Hepatocyte (in vitro differentiated cells): Measurements from ENCODE around the gene MAPK8IP1. TPM values are rescaled to one million over a fixed set of nuclear protein-coding genes. Genes with fewer than 3 reads are reported as not detected.

Experiments used
- DNase-seq: peaks from one replicate; pipeline ENCODE4 v3.0.0-alpha.2; 2016; ENCODE audit warnings: low spot score
- H2AFZ ChIP-seq: fragments of 200-600 bp; sonication (generic); 2 replicates; pipeline ENCODE4 v1.6.0; 2016; ENCODE audit warnings: antibody characterized with exemption, mild to moderate bottlenecking
- H3K27ac ChIP-seq: fragments of 200-600 bp; sonication (generic); 2 replicates; pipeline ENCODE4 v1.5.1; 2016; ENCODE audit warnings: mild to moderate bottlenecking
- H3K27me3 ChIP-seq: fragments of 200-600 bp; sonication (generic); 2 replicates; pipeline ENCODE4 v1.6.1; 2016
- H3K36me3 ChIP-seq: fragments of 200-600 bp; sonication (generic); replicated peaks from 2 replicates; pipeline ENCODE4 v1.5.1; 2016; ENCODE audit warnings: low read depth; ENCODE audit not compliant: insufficient read depth
- H3K4me1 ChIP-seq: fragments of 200-600 bp; sonication (generic); 2 replicates; pipeline ENCODE4 v1.5.1; 2016; ENCODE audit warnings: mild to moderate bottlenecking, moderate library complexity; ENCODE audit not compliant: insufficient read depth
- H3K4me2 ChIP-seq: fragments of 200-600 bp; sonication (generic); 2 replicates; pipeline ENCODE4 v1.6.0; 2016
- H3K4me3 ChIP-seq: fragments of 200-600 bp; sonication (generic); 2 replicates; pipeline ENCODE4 v1.5.1; 2016; ENCODE audit warnings: mild to moderate bottlenecking
- H3K79me2 ChIP-seq: fragments of 200-600 bp; sonication (generic); 2 replicates; pipeline ENCODE4 v1.6.0; 2017; ENCODE audit warnings: mild to moderate bottlenecking
- H3K9me2 ChIP-seq: fragments of 200-600 bp; sonication (generic); replicated peaks from 2 replicates; pipeline ENCODE4 v1.6.0; 2017; ENCODE audit warnings: mild to moderate bottlenecking; ENCODE audit not compliant: insufficient read depth
- H3K9me3 ChIP-seq: fragments of 200-600 bp; sonication (generic); 2 replicates; pipeline ENCODE4 v1.5.1; 2016; ENCODE audit warnings: low read depth, mild to moderate bottlenecking
- H4K20me1 ChIP-seq: fragments of 200-600 bp; sonication (generic); 2 replicates; pipeline ENCODE4 v1.6.0; 2016; ENCODE audit warnings: mild to moderate bottlenecking; ENCODE audit not compliant: insufficient read depth, poor library complexity, severe bottlenecking
- EZH2 ChIP-seq: fragments of 200-600 bp; sonication (generic); IDR thresholded peaks from 2 replicates; pipeline ENCODE4 v1.6.1; 2016; ENCODE audit warnings: antibody characterized with exemption, mild to moderate bottlenecking, borderline replicate concordance
- EZH2phosphoT487 ChIP-seq: fragments of 200-600 bp; sonication (generic); IDR thresholded peaks from one replicate; pipeline ENCODE4 v1.6.1; 2018; ENCODE audit warnings: antibody characterized with exemption, mild to moderate bottlenecking, low read depth, moderate library complexity; ENCODE audit not compliant: unreplicated experiment, severe bottlenecking
- WGBS: methylation state at CpG from one replicate; pipeline ENCODE4 v1.1.6; 2016; ENCODE audit warnings: low lambda C conversion rate; ENCODE audit errors: missing lambda C conversion rate; 5-methylcytosine and 5-hydroxymethylcytosine counted together
- polyA plus RNA-seq: library from polyadenylated mRNA; unstranded; fragments of >200 nt; fragmentation: Nextera tagmentation; extraction: Ambion mirVana; gene quantifications from 2 replicates; pipeline ENCODE4 v1.2.1, GENCODE V29; 2016
- total RNA-seq: library from RNA; depleted of rRNA; stranded (reverse); fragments of >200 nt; gene quantifications from 2 replicates; pipeline ENCODE4 v1.2.3, GENCODE V29; 2014
- TF ChIP-seq, protein P1 (sequence below): fragments of 200-600 bp; sonication (generic); IDR thresholded peaks from 2 replicates; pipeline ENCODE4 v1.5.1; 2016; ENCODE audit warnings: antibody characterized with exemption, mild to moderate bottlenecking; ENCODE audit not compliant: poor library complexity

Gene MAPK8IP1
- total and polyA plus RNA-seq, 2 experiments from 2014 or later: 7.2 to 7.6 TPM

DNA sequence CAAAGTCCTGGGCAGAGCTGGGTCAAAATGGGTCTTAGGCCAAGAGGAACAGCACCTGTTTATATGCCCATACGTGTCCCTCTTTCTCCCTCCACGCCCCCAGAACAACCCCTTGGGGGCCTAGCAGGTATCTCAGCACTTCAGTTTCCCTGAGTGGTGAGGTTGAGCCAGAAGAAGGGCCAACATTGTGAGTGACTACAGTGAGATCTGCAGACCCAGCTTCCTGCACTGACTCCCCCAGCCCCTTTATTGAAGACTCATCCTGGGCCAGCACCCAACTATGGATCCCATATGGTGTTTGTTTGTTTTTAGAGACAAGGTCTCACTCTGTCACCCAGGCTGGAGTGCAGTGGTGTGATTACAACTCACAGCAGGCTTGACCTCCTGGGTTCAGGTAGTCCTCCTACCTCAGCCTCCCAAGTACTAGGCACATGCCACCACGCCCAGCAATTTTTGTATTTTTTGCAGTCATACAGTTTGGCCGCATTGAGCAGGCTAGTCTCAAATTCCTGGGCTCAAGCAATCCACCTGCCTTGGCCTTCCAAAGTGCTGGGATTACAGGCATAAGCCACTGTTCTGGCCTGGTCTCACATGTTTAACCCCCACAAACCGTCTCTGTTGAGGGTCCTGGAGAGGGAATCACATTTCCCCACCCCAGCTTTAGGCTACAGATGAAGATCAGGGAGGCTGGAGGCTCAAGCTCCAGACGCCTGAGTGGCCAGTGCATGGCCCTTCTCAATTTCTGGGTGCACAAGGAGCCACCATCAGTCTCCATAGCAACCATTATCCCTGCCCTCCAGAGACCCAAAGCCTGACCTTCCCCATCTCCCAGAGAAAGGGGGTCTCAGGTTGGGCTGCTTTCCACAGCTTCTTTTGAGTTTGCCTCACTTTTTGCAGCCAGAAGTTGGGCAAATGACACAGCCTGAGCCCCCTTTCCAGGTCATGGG, 35.4 kb downstream of the MAPK8IP1 start:
- Histone ChIP-seq H3K36me3 (no peaks in the 10 kb centered on the region), H3K4me3 (no peak overlapping the region), H3K4me2 (peak overlapping the region; percentile 92), H3K79me2 (peaks cover 12% of the 10 kb centered on the region), H3K27me3 (peaks cover 8% of the 10 kb centered on the region), H4K20me1 (no peaks in the 10 kb centered on the region), H3K9me3 (no peaks in the 10 kb centered on the region), H2AFZ (no peak overlapping the region), H3K9me2 (no peaks in the 10 kb centered on the region), H3K4me1 (peaks cover 12% of the 10 kb centered on the region), H3K27ac (no peak overlapping the region)
- WGBS: 94% methylated on average over 6 of the region's 6 CpGs
- no peak for TF ChIP-seq EZH2
- TF ChIP-seq, protein P1, sequence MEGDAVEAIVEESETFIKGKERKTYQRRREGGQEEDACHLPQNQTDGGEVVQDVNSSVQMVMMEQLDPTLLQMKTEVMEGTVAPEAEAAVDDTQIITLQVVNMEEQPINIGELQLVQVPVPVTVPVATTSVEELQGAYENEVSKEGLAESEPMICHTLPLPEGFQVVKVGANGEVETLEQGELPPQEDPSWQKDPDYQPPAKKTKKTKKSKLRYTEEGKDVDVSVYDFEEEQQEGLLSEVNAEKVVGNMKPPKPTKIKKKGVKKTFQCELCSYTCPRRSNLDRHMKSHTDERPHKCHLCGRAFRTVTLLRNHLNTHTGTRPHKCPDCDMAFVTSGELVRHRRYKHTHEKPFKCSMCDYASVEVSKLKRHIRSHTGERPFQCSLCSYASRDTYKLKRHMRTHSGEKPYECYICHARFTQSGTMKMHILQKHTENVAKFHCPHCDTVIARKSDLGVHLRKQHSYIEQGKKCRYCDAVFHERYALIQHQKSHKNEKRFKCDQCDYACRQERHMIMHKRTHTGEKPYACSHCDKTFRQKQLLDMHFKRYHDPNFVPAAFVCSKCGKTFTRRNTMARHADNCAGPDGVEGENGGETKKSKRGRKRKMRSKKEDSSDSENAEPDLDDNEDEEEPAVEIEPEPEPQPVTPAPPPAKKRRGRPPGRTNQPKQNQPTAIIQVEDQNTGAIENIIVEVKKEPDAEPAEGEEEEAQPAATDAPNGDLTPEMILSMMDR: no peak
- no peak for DNase-seq

DNA sequence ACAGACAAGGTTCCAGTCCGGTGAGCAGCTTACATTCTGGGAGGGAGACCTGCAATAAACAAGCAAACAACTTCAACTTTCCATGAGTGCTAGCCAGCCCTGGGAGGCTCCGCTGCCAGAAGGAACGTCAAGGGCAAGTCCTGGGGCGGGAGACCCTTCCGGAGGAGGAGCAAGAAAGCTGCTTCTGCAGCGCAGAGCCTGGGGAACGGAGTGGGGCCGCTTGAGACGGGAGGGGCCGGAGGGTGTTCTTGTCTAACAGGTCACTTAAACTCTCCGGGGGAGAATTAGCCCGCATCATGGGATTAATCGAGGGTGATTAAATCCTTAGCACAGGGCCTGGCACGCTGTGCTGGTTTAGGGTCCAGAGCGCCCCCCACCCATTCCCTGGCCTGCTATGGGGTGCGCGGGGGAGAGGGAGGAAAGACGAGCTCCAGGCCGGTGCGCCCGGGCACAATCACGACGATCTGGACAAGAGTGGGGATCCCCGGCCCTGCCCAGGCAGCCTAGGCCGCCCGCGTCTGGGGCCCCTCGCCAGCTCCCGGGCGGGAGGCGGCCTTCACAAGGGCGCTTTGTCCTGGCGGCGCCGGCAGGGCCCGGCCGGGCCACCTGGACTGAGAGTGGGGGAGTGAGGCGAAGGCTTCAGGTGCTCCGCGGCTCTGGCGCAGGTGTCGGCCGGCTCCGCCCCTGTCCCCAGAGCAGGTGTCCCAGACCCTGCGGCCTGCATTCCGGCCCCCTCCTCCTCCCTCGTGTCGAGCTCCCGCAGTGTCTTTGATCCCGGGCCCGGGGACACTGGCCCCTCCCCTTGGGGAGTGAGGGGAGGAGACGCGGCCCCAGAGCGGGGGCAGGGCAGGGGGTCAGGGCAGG, 36.3 kb downstream of the MAPK8IP1 start:
- Histone ChIP-seq H3K79me2 (peaks cover 5% of the 10 kb centered on the region), H3K9me3 (no peaks in the 10 kb centered on the region), H2AFZ (peak overlapping the region; percentile 79), H4K20me1 (no peaks in the 10 kb centered on the region), H3K4me2 (peak overlapping the region; percentile 92), H3K4me1 (peaks cover 12% of the 10 kb centered on the region), H3K4me3 (peak overlapping the region; percentile 45), H3K27ac (peak overlapping the region; percentile 80), H3K9me2 (no peaks in the 10 kb centered on the region), H3K27me3 (peaks cover 8% of the 10 kb centered on the region), H3K36me3 (no peaks in the 10 kb centered on the region)
- WGBS: 5% methylated on average over 35 of the region's 54 CpGs
- TF ChIP-seq, protein P1: no peak
- TF ChIP-seq EZH2phosphoT487: no peak
- no peak for TF ChIP-seq EZH2
- peak; percentile 82 for DNase-seq

DNA sequence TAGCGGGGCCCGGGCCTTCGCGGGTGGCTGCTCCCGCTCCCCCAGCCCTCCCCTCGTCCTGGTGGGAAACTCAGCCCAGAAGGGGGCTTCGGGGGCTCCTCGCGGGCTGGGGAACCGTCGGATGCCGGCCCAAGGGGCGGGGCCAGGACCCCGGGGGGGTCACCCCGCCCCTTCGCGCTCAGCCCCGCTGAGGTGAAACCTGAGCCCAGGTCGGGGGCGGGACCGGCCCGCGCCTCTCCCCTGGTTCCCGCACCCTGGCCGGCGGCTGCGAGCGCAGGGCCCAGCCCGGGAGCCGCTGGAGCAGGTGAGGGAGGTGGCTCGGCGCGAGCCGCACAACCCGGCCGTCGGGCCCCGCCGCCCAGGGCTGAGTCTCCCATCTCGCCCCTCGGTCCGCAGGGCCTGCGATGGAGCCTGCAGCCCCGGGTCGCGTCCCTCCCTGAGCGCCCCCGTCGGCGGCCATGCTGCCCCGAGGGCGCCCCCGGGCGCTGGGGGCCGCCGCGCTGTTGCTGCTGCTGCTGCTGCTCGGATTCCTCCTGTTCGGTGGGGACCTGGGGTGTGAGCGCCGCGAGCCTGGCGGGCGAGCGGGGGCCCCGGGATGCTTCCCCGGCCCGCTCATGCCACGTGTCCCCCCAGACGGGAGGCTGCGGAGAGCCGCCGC, 37.1 kb downstream of the MAPK8IP1 start, which contains the start of gene LARGE2:
Gene LARGE2, plus strand, starts transcription at position 232 of the 658 bp plus-strand sequence. Its CDS starts 227 bp downstream, at position 459.
- under 1% methylated on average over 35 of the region's 73 CpGs for WGBS
- H3K4me1 ChIP-seq: peaks cover 12% of the 10 kb centered on the region
- peak; percentile 40 for TF ChIP-seq EZH2
- TF ChIP-seq, protein P1: no peak
- peak within 1 kb of the TSS; percentile 92 for H3K4me2 ChIP-seq
- no peaks in the 10 kb centered on the region for H3K79me2 ChIP-seq
- no peaks in the 10 kb centered on the region for H4K20me1 ChIP-seq
- no peaks in the 10 kb centered on the region for H3K36me3 ChIP-seq
- peak within 1 kb of the TSS; percentile 79 for H2AFZ ChIP-seq
- H3K27ac ChIP-seq: peak within 1 kb of the TSS; percentile 80
- peak within 1 kb of the TSS; percentile 45 for H3K4me3 ChIP-seq
- no peaks in the 10 kb centered on the region for H3K9me2 ChIP-seq
- H3K27me3 ChIP-seq: peaks cover 8% of the 10 kb centered on the region
- no peaks in the 10 kb centered on the region for H3K9me3 ChIP-seq
- DNase-seq: peak; percentile 77
